HG03064 (cell line): Measurements from ENCODE around the gene REN.

ENCODE experiments used
- ATAC-seq: cut with Tn5 transposase; IDR thresholded peaks from one replicate; pipeline ENCODE4 v1.9.1; 2021; ENCODE audit warnings: low read depth; ENCODE audit not compliant: unreplicated experiment

The REN gene

GRCh38 chr1:204166219-204166618 lies at the start of gene REN:
Gene REN (minus strand): TSS chr1:204166337. CDS start chr1:204166293, 44 bp downstream.
- ATAC-seq = no peak

DNA sequence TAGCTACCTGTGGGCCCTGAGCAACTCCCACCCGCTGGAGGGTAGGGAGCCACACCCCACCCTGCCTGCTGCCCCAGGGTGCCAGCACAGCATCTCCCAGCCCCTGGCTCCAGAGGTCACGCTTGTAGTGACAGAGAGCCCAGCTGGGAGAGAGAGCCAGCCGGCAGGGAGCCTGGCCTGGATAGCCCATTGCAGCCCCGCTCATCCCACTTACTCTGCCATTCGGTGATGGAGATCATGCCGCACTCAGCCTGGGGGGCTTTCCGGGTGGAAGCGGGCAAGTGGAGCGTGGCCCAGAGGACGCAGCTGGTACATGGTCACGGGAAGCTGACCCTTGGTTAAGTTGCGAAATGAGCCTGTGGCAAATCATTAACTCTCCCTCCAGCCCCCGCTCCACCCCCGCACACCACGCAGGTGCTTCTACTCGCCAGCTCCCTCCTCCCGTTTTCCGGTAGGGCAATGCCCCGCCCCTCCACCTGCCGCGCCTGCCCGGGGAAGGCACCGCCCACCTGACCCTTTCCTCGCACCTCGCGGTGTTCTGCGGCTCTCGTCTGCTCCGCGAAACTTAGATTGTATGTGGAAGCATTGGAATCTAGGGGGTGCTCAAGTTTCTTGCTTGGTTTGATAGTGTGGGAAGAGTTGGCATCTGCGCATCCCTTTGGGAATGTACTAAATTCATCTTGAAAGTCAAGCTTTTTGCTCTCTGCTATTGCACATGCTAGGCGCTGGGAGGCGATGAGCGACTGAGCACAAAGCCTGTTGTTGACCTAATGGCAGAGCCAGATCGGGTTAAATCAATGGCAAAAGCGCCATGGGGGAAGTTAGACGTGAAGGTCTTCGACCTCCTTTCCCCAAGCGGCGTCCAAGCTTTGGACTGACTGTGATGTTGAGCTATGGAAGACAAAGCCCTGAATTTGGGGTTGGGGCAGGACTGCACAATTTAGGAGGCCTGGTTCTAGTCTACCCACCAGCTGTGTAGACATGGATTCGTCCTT lies 47.8 kb upstream of the REN start, which contains the start of gene GOLT1A:
TSS of gene GOLT1A (minus strand) at position 321 of the 995 bp plus-strand sequence. CDS start at position 239, 82 bp downstream.
- peak; percentile 71 for ATAC-seq

DNA sequence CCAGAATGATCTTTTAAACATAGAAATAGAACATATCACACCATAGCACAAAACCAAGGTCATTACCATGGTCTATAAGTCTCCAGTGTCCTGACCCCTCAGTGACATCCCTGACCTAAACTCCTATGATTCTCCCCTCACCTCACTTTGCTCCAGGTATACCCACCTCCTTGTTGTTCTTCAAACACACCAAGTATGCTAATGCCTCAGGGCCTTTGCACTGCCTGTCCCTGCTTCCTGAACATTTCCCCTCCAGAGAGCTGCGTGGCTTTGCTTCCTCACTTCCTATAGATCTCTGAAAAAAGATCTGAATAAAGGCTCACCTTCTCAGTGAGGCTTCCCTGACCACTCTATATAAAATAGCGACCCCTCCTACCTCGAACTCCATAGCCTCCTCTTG lies 46.6 kb upstream of the REN start:
- ATAC-seq = no peak

DNA sequence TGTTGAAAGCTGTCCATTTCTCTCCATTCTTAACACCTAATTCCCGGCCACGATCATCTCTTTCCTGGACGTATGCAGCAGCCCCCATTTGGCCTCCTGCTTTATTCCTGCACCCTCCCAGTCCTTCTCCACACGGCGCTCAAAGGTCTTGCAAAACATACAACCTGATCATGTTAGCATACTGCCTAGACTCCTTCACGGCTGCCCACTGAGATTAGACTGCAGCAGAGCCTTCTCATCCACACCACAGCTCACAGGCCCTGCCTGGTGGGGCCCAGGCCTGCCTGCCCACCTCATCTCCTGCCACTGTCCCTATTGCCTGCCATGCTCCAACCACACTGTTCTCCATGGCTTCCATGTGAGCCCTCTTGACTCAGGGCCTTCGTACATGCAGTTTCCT lies 44.9 kb upstream of the REN start:
- no peak for ATAC-seq

- no peak for ATAC-seq
These were observed 41.0 kb upstream of the REN start for GRCh38 chr1:204207136-204207616.

DNA sequence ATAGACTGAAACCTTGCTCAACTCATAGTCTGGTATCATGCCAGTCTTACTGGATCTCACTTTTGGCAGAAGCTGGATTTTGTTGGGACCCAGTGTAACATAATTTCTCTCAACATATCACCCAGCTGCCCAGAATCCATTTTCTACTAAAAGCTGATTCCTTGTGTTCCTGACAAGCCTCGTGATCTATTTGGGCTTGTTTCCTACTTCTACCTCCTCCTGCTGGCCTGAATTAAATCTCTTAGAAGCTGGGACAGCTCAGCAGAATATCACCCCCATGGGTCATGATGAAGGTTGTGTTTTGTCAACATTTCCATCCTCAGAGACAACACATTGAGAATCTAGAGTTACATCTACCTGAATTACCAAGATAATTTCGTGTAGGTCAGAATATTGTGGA lies 40.0 kb upstream of the REN start:
- ATAC-seq = no peak

GRCh38 chr1:204205486-204205885 lies 39.3 kb upstream of the REN start:
- no peak for ATAC-seq

DNA sequence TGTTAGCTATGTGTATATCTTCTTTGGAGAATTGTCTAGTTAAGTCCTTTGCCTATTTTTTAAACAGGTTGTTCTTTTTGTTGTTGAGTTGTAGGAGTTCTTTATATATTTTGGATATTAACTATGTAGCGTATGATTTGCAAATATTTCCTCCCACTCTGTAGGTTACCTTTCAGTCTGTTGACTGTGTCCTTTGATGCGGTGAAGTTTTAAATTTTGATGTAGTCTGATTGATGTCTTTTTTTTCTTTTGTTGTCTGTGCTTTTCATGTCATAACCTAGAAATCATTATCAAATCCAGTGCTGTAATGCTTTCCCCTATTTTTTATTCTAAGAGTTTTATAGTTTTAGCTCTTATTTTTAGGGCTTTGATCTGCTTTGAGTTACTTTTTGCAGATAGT lies 38.8 kb upstream of the REN start:
- ATAC-seq = no peak

DNA sequence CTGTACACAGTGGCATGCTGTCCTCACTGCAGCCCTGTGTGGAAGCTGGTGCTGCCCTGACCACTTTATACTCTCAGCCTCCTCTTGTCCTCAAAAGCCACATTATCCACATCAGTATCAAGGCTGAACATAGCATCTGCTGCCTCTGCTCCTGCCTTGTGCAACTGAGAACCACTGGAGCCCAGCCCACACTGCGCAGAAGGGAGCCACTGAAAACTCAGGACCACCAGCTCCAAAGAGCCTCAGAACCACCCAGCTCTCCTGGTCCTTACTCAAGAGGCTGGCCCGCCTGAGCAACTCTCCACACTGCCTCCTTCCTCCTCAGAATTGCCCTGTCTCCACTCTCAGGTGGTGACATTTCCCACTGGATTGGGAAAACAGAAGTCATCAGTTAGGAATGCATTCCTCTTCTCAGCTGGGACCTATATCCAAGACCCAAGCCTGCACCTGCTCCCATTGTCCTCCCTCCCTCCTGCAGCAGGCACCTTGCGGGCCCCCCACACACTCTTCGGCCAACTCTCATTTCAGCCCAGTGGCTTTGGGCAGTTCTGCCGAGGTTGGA lies 37.1 kb upstream of the REN start:
- ATAC-seq = no peak

- ATAC-seq = no peak
These were observed 36.3 kb upstream of the REN start for GRCh38 chr1:204202481-204202880.

DNA sequence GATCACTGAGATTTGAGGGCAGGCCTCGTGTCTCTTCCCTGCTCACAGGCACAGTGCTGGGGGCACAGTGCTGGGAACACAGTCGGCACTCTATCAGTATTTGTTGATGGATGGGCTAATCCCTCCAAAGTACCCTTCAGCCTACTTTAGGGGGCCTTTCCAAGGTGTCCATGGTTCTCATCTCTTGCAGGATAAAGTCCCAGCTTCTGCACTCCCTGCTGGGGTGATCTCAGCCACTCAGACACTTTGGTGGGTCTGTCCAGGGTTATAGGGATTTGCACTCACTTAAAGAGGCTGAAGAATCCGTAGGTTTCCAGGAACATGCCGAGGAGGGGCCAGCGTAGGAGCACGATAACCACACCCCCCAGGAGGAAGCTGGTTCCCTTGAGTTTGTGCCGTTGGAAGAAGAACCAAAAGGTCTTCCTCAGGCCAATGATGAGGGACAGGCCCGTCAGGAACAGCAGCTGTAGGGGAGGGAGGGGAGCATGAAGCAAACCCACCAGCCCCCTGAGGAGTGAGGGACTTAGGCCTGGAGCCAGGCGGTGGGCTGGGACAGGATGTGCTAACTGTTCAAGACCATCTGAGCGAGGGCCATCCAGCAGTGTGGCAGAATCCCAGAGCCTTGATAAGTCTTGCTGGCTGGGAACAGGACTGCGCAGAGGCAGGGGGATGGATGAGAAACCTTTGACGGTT lies 35.4 kb upstream of the REN start:
- ATAC-seq = no peak

DNA sequence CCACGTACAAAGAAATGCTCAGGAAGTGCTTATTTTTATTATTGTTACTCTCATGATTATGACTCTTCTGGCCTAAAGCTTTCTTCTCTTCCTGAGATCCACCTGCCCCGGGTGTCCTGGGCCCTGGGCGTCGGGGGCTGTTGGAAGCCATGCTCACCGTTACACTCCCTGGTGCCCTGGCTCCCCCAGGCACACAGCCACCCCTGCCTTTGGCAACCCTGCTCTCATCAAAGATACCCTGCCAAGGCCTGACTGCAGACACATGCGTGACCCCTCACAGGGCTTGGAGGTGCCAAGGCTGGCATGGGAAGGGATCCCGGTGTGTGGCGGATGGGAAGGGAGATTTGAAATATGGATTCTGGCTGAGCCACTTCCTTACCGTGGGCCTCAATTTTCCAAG lies 33.4 kb upstream of the REN start:
- ATAC-seq = no peak

DNA sequence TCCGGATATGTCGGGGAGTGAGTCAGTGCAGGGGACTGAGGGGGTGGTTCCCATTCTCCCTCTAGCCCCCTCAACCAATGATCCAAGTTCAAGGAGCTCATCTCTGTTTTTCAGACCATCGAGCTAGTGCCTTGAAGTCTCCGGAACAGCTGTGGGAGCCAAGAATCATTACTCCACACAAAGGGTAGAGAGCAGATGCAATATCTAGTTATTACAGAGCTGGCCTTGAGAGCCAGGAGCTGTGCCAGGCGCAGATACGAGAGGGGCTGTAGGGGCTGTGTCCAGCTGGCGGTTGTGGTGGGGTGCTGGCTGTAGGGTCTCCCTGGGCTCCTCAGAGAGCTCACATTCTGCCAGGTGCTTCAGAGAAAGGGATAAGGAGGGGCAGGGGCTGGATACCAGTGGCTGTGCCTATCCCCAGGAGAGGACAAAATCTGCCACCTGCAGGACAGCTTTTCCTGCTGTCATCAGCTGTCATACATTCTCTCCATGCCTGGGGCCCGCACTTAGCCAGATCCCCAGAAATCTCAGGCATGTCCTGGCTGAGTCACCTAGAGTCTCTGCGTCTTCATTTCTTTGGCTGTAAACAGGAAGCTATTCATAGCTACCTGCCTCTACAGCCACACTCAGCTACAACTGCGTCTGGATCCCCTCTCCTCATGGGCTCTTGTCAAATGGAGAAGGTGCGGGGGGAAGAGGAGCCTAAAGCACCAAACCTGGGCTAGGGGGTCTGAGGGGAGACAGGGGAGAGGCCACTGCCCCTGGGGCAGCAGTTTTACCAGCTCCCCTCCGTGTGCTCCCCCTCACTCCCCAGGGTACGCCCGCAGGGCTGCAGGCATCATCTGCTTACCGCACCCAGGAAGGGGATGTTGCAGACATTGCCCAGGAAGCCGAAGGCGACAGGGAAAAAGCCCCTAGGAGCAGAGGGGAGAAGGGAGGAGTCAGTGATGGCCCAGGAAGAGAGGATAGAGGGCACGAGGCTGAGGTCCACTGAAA lies 32.5 kb upstream of the REN start:
- ATAC-seq = no peak

GRCh38 chr1:204197068-204197467 lies 30.9 kb upstream of the REN start:
- no peak for ATAC-seq

DNA sequence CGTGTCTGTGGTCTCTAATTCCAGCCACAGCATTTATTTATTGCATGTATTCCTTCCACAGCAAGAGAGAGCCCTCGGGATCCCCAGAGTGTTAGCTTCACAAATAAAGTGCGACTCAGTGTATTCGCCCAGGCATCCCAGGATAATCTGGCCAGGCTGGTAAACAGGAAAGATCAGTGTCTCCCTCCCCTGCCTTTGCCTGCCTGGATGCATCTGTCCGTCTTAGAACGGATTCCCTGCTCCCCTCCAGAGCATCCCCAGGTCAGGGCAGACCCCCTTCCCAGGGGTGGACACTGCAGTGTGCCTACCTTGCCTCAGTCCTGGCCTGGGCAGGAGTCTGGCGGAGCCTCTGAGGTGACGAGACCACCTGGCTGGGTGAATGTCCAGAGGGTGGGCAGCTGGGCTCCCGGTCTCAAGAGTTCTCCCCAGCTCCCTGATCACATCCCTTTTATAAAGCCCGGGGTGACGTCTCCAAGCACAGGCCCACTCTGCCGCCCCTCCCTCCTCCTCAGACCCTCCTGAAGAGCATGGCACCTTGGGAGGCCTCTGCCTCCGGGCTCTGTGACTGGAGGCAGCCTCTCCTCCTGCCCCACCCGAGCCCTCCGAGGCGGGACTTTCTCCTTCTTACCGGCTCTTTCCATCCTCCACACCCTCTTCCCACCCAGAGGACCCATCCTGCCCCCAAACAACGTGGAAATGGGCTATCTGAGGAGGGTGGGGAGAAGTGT lies 30.1 kb upstream of the REN start, which contains the start of gene KISS1:
TSS of gene KISS1 (minus strand) at position 424 of the 728 bp plus-strand sequence. CDS start 3,615 bp downstream, outside the sequence.
- no peak for ATAC-seq

DNA sequence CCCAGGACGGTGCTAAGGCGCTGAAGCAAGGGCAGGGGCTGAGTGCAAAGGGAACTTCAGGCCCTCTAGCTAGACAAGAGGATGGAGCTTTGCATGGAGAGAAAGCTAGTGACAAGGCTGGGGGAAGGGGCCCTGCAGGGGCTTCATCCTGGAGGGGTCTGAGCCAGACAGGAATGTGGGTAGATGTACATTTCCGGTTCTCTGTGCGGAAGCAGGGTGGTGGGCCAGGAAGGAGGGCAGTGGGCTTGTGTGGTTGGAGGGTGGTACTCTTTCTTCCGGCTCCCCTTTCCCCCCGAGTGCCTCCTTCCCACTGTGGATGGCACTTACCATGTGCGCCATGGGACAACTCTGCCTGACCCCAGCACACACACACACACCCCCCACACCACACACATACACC lies 28.6 kb upstream of the REN start:
- no peak for ATAC-seq

DNA sequence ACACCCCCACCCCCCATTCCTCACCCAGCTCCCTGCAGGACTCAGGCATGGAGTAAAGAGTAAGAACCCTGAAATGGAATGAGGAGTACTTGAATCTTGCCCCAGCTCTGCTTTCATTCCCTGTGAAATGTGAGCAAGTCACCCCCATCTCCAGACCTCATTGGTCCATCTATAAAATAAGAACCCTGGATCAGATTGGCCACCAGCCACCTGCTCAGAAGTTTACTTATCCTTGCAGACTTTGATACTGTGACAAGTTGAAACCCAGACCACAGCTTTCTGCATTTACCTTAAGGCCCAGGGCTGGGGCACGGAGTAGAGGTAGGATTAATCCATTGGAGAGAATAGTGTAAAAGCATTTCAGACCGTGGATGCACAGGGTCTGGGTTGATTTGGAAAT lies 27.9 kb upstream of the REN start:
- ATAC-seq = no peak

GRCh38 chr1:204192589-204193352 lies 26.6 kb upstream of the REN start:
- ATAC-seq = no peak
